Transverse colon (tissue), 4 donors: ENCODE measurements around the gene CYP2A13.

Source experiments
- EP300 ChIP-seq: sonication (generic); formaldehyde crosslinking; IDR thresholded peaks from one replicate; pipeline ENCODE4 v1.6.1; 2017; ENCODE audit warnings: antibody characterized with exemption, low read depth
- POLR2A ChIP-seq: fragments of 450-650 bp; IDR thresholded peaks from one replicate; pipeline ENCODE4 v1.6.1; 2016; ENCODE audit warnings: antibody characterized with exemption, mild to moderate bottlenecking, moderate library complexity
- POLR2AphosphoS5 ChIP-seq, 3 donors: sonication (generic); formaldehyde crosslinking; IDR thresholded peaks; one replicate each; pipeline ENCODE4 v1.6.1; 2016; ENCODE audit warnings: antibody characterized with exemption in 3 of 3
- TF ChIP-seq, protein P1 (sequence below), 5 experiments: fragments of 200-600 bp in 3 of 5; fragments of 450-650 bp in 2 of 5; sonication (generic) in 3 of 5; IDR thresholded peaks; 1 replicate in 2 of 5; 2 replicates in 3 of 5; pipeline ENCODE4 v1.5.1; 2016 to 2017; ENCODE audit warnings: antibody characterized with exemption in 5 of 5, inconsistent platforms in 3 of 5, mild to moderate bottlenecking in 2 of 5, moderate library complexity in 1 of 5

DNA sequence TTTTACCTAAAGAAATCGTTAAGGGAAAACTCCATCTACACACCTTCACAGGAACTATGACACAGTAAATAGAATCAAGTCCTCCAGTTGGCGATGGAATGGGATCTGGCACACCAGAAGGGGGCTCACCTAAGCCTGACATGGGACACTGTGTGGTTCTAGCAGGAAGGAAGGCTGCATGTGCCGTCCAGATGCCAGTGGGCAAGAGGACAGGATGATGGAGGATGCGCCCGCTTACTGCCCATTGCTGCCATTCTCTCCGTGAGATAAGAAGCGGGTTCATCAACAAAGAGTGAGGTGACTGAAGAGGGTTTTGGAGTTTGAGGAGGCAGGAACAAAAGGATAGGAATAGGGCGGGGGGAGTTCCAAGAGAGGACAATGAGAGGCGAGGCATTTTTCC, 23.0 kb downstream of the CYP2A13 start:
- TF ChIP-seq, protein P1, sequence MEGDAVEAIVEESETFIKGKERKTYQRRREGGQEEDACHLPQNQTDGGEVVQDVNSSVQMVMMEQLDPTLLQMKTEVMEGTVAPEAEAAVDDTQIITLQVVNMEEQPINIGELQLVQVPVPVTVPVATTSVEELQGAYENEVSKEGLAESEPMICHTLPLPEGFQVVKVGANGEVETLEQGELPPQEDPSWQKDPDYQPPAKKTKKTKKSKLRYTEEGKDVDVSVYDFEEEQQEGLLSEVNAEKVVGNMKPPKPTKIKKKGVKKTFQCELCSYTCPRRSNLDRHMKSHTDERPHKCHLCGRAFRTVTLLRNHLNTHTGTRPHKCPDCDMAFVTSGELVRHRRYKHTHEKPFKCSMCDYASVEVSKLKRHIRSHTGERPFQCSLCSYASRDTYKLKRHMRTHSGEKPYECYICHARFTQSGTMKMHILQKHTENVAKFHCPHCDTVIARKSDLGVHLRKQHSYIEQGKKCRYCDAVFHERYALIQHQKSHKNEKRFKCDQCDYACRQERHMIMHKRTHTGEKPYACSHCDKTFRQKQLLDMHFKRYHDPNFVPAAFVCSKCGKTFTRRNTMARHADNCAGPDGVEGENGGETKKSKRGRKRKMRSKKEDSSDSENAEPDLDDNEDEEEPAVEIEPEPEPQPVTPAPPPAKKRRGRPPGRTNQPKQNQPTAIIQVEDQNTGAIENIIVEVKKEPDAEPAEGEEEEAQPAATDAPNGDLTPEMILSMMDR (IDR thresholded peaks at IDR 0.05), result no peak
- TF ChIP-seq POLR2A (no peak), EP300 (no peak), POLR2AphosphoS5 (IDR thresholded peaks at IDR 0.05) (no peak)
